HG03469 (cell line): Measurements from ENCODE around the gene WBP11.

ENCODE experiments used
- ATAC-seq: cut with Tn5 transposase; IDR thresholded peaks from one replicate; pipeline ENCODE4 v1.9.1; 2021; ENCODE audit warnings: mild to moderate bottlenecking, moderate library complexity, moderate number of reproducible peaks; ENCODE audit not compliant: unreplicated experiment

The WBP11 gene

DNA sequence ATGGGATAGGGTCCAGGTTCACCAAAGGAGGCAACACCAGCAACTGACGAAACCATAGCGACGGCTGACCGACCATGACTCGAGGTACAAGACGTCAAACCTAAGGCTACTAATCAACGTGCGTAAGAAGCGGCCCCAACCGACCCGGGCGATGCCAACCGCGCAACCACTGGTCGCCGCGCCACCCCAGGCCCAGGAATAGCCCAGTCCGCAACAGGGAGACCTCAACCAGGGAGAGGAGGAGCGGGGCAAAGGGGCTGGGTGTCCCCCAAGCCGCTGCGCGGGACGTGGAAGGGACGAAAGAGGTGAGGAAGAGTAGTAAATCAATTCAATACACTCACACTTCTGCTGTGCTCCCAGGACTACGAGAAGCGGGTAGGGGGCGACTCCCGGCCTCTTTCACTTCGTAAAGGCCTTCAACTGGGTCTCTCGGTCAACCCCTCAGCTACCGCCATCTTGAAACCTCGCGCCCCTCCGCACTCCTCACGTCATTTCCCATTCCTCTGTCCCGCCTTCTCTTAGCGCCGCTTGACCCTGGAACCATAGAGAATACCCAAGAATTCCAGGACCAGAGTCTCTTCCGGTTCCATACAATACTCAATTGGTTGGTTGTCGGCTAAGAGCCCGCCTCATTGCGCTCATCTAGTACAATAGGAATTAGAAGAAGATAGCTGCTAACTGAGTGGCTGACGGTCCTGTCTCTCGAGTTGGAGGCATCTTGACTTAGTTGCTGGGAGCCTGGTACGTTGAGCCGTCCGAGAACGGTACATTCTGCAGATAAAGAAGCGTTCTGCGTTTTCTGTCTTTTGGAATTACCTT, at the start of gene WBP11, which contains the start of gene C12orf60:
Gene WBP11, minus strand, starts transcription at position 468 of the 819 bp plus-strand sequence. CDS start 2,095 bp downstream, outside the sequence.
Gene C12orf60, plus strand, starts transcription at position 660 of the 819 bp plus-strand sequence. CDS start 19,266 bp downstream, outside the sequence.
- ATAC-seq = peak; percentile 98

DNA sequence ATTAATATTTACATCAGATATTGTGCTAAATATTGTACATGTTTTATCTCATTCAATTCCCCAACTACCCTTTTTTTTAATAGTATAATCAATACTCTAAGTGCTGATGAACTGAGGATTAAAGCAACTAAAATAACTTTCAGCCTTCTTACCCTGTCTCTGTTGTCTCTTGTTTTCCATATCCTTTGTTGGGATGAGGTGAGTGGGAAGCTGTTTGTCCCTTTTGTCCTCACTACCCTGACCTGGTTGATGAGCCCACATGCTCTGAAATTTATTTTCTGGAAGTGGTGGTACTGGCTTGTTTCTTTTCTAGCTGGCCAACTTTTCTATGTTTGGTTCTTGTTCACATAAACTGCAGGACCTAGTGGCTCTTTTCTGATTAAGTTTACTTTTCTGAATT, 49.6 kb upstream of the WBP11 start:
- ATAC-seq = no peak

GRCh38 chr12:14850929-14851663, 47.8 kb upstream of the WBP11 start:
- ATAC-seq = no peak

DNA sequence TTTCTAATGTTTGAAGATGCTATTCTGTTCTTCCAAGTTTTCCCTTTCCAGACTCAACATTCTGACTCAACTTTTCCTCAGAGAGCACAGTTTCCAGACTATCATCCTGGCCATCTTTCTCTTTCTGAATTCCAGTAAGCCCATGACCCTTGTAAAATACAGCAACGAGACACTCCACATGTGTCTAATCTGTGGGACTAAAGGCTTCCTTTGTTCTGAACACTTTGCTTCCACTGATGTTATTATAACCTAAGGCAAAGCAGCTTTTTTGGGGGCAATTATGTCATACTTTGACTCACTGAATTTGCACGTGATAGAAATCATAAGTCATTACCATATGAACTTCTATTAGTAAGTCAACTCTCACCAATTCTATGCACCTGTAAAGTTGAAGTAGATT, 46.4 kb upstream of the WBP11 start:
- no peak for ATAC-seq

DNA sequence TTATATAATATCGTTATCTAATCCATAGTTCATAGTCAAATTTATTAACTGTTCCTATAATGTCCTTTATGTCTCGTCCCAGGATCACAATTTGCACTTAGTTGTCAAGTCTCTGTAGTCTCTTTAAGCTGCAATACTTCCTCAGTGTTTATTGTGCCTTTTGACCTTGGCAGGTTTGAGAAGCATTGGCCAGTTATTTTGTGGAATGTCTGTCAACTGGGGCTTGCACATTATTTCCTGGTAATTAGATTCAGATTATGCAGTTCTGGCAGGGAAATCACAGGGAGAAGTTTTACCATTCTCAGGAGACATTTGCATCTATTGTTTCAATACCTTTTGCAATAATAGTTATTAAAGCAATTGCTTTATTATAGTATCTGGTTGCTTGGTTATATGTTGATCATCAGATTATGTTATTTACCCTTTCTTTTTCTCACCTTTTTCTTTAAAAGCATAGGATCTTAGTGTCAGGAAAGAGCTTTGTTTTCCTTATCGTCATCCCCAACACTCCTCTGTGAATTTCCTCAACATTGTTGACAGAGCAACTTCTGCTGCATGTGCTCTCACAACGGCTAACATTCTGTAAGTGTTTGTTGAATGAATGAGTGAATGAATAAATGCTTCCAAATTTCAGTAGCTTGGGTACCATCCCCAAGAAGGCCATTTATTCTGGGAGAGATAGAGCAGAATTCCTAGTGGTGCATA, 43.8 kb upstream of the WBP11 start:
- ATAC-seq = no peak

DNA sequence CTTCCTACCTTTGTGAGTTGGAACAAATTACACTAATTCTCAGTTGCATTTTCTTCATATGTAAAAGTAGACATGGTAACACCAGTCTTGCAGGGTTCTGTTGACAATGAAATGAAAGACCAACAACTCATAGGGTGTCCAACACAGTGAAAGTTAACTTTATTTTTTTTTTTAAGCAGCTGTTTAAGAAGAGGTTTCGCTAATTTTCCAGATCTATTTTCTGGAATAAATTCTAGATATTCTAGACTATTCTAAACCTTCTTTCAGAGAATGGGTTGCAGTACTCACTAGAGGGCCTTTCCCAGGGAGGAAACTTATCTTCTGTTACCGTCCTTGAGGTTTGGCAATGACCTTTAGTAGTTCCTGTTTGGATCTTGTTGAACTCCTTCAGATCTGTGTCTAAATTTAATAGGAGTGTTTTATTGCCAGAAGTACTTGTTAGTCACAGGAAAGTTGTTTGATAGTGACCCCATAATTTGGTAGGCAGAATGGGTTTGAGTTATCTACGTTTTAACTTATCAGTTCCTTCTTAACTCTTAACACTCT, 42.8 kb upstream of the WBP11 start:
- ATAC-seq = no peak

DNA sequence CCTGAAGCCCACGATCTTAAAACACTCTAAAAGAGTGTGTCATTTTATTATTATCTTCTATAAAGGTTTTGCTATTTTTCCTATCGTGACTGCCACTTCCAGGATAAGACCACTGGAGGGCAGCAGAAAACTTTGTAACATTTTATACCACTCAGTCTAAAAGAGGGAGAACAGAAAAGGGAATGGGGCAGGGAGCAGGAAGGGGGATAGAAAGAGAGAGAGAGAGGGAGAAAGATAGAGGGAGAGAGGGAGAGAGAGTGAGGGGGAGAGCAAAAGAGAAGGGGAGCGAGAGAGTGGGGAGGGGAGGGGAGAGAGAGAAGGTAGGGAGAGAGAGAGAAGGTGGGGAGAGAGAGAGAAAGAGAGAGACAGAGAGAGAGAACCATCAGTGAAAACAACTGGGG, 42.1 kb upstream of the WBP11 start:
- peak; percentile 40 for ATAC-seq

DNA sequence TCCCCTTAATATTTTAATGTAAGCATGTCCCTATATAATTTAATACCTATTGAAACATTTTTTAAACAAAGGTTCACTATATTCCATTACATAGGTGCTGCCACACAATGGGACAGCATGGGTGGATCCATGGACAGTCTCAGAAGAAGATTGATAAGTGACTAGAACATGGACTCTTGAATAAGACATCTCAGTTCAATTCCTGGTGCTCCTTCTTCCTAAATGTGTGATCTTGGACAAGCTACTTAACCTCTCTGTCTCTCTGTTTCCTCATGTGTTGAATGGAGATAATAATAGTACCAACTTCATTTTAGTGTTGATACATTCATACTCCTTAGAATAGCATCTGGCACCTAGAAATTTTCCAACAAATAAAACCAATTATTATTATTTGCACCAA, 41.1 kb upstream of the WBP11 start:
- no peak for ATAC-seq

- no peak for ATAC-seq
Observed at GRCh38 chr12:14843425-14843887, 40.2 kb upstream of the WBP11 start, which contains the start of gene ART4. Gene ART4 (minus strand): TSS chr12:14843526. CDS start chr12:14843113, 413 bp downstream.

DNA sequence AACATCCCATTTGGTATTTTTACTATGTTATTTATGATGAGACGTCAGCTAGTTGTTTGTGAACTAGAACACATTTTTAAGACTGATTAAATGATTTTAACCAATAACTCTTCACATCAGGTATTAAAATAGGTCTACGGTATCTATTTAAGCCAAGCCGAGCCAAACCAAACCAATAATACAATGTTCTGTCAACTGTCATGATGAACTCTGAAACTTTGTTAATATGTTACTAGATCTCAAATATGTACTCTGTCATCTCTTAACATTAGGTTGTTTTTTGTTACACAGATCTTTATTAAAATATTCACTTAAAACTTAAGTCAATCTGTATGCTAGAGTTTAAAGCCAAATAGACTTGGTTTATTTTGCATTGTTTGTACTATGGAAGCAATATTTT, 39.0 kb upstream of the WBP11 start:
- no peak for ATAC-seq

DNA sequence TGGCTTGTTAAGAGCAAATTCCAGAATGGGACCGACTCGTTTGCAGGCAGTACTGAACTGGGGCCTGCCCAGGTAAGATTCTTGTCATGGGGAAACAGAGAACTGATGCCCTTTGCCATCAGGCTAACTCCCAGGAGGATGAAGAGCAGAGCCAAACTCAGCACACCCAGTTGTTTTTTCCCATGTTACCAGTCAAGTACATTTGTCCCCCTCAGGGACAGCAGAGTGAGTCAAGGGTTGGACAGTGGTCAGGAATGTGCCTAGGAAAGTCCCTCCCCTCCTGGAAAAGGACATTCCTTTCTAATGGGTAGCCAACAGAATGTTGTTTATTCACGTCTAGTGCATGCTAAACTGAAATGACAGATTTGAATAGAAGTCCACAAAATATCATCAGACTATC, 38.5 kb upstream of the WBP11 start:
- ATAC-seq = no peak

DNA sequence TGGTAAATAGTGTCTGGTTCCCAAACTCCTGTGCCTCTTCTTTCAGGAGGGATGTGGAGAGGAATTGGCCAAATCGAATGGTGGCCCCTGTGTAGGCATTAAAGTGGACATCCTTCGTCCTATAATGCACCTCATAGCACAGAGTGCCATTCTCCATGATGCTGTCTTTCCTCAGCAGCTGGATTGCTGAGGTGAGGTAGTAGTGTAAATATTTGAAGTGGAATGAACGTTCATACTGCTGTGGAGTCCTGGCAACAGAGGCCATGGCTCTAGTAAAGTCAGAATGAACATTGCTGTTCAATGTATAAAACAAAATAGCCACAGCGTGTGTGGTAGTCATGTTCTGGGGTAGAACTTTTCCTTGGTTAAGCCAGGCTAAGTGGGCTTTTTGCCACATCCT, 37.3 kb upstream of the WBP11 start:
- ATAC-seq = no peak

- ATAC-seq = no peak
Observed at GRCh38 chr12:14839262-14839661, 36.0 kb upstream of the WBP11 start.

- no peak for ATAC-seq
Observed at GRCh38 chr12:14836336-14837210, 33.3 kb upstream of the WBP11 start.

GRCh38 chr12:14834509-14834908, 31.2 kb upstream of the WBP11 start:
- ATAC-seq = no peak

DNA sequence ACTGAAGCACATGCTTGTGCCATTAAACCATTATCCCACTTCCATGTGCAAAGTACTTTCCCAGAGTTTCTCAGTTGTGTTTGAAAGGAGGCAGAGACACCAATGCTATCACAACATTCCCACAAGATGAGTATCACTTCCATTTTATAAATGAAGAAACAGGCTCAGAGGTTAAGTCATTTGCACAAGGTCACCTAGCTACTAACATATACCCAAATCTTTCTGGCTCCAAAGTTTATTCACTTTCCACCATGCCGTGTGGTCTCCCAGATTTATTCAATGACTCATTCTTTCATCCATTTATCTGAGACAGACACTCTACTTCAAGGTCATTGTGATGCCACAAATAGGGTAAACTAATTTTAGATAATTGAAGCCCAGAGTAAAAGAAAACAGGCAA, 30.7 kb upstream of the WBP11 start:
- ATAC-seq = no peak

GRCh38 chr12:14833336-14833735, 30.1 kb upstream of the WBP11 start:
- no peak for ATAC-seq

DNA sequence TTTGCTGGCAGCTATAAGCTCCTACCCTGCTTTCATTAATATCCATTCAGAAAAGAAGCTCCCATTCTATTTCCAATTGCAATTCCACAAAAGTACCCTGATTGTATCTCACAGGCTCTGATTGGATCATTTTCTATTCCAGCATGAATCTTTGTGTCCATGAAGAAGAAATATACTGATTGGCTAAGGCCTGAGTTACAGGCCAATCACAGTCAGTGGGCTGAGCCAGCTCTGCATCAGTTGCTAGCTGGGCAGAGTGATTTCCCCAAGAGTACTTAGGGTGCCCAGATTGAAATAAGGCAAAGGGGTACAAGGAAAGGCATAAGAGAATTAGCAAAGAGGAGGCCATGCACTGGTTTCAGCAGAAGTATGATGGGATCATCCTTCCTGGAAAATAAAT, 25.6 kb upstream of the WBP11 start:
- peak; percentile 88 for ATAC-seq

DNA sequence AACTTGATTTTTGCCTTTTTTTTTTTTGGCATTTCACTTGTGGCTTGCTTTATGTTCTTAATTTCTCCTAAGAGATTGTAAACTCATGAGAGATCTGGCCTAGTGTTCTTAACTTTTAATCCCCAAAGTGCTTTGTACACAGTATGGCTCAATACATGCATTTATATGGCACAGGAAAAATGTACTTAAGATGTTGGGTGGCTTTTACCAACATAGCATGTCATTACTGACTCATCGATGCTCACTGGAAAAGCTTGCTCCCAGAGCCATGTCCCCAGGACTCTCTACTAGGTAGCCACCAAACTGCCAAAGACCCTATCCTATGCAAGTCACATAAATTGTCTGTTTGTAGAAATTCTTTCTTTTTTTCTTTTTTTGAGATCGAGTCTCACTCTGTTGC, 23.8 kb upstream of the WBP11 start:
- ATAC-seq = no peak

DNA sequence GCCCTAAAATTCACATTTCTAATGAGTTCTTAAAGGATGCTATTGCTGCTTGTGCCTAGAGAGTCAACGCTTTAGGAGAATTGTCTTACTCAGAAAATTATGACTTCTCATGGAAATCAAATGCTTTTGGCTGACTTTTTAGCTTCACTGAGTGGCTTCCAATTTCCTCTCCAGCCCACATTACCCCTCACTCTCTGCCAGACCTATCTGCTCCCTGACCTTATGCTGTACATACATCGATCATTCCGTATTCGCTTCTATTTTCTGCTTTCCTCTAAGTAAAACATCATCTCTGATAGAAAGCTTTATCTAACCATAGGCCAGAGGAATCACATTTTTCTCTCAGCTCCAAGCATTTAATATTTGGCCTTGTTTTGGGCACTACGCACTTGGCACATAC, 23.2 kb upstream of the WBP11 start:
- no peak for ATAC-seq
